Erythroblast (primary cell): ENCODE results near the gene CAMKK1.

ENCODE experiments used
- GATA1 ChIP-seq: IDR thresholded peaks from 2 replicates; pipeline ENCODE4 v1.6.1; 2011; ENCODE audit warnings: low read depth, mild to moderate bottlenecking, control low read depth, low read length, moderate library complexity
- POLR2A ChIP-seq: IDR thresholded peaks from 2 replicates; pipeline ENCODE4 v1.6.1; 2011; ENCODE audit warnings: mild to moderate bottlenecking, low read length

GRCh38 chr17:3873862-3874261 is 19.0 kb downstream of the CAMKK1 start:
- TF ChIP-seq POLR2A (no peak), GATA1 (no peak)
